GM12878 (cell line): ENCODE data around the gene CAMKK2. TPM values are rescaled to one million over a fixed set of nuclear protein-coding genes. Genes with fewer than 3 reads are reported as not detected.

Experiments used
- ATAC-seq: fragments of 200-7000 bp; cut with Tn5 transposase; 3 replicates; pipeline ENCODE4 v1.9.1; 2020; ENCODE audit warnings: mild to moderate bottlenecking, moderate library complexity
- BruUV-seq: library from RNA; stranded (reverse); fragments of 400-500 nt; replicated peaks from 2 replicates; lab custom pipeline; 2021; lab: Mats Ljungman, UMichigan
- CTCF ChIA-PET: fragments of 300-600 bp; sonication (Branson Sonifier 250); formaldehyde crosslinking; extraction: SDS; loops from one replicate; lab custom pipeline; 2021; ENCODE audit warnings: inconsistent platforms; lab: Yijun Ruan, JAX
- POLR2A ChIA-PET: fragments of 350-600 bp; formaldehyde crosslinking; extraction: SDS; loops from one replicate; lab custom pipeline; 2021; ENCODE audit warnings: inconsistent platforms; lab: Charles Lee
- RAD21 ChIA-PET: fragments of 300-600 bp; sonication (Branson Sonifier 250); formaldehyde crosslinking; loops from one replicate; lab custom pipeline; 2023; ENCODE audit warnings: antibody characterized with exemption; ENCODE audit not compliant: unreplicated experiment; lab: Charles Lee
- SMC1A ChIA-PET: fragments of 300-600 bp; sonication (Branson Sonifier 250); formaldehyde crosslinking; loops from one replicate; lab custom pipeline; 2023; ENCODE audit not compliant: unreplicated experiment, uncharacterized antibody; lab: Charles Lee
- DNase-seq: peaks from one replicate; pipeline ENCODE4 v3.0.0-alpha.2; 2011; ENCODE audit warnings: low read depth, low spot score
- FAIRE-seq: peaks from 3 replicates; lab custom pipeline; 2011; peaks lifted over from hg19 to GRCh38; lab: Jason Lieb, UNC
- H2AFZ ChIP-seq: 2 replicates; pipeline ENCODE4 v1.6.0; 2011; ENCODE audit warnings: low read depth, low read length, control low read depth; ENCODE audit not compliant: control insufficient read depth
- H3K27ac ChIP-seq: 2 replicates; pipeline ENCODE4 v1.5.1; 2011; ENCODE audit warnings: control low read depth; ENCODE audit not compliant: control insufficient read depth, insufficient read depth
- H3K27me3 ChIP-seq, 2 experiments: replicated peaks in 1 of 2; 2 replicates each; pipeline versions ENCODE4 v1.6.0 to v1.6.1; 2011; ENCODE audit warnings: low read length in 1 of 2; ENCODE audit not compliant: control insufficient read depth in 2 of 2, insufficient read depth in 2 of 2
- H3K36me3 ChIP-seq, 2 experiments: 2 replicates each; pipeline ENCODE4 v1.5.1; 2011; ENCODE audit warnings: low read length in 1 of 2; ENCODE audit not compliant: control insufficient read depth in 2 of 2, insufficient read depth in 2 of 2
- H3K4me1 ChIP-seq: 2 replicates; pipeline ENCODE4 v1.6.1; 2011; ENCODE audit warnings: mild to moderate bottlenecking, low read length, moderate library complexity, mixed read lengths; ENCODE audit not compliant: control insufficient read depth, insufficient read depth
- H3K4me2 ChIP-seq: 2 replicates; pipeline ENCODE4 v1.6.0; 2011; ENCODE audit warnings: control low read depth; ENCODE audit not compliant: control insufficient read depth, insufficient read depth
- H3K4me3 ChIP-seq: fragments of 200-600 bp; sonication (generic); 2 replicates; pipeline ENCODE4 v1.5.1; 2016
- H3K79me2 ChIP-seq: 2 replicates; pipeline ENCODE4 v1.6.0; 2011; ENCODE audit warnings: low read length; ENCODE audit not compliant: control insufficient read depth, insufficient read depth
- H3K9ac ChIP-seq: 2 replicates; pipeline ENCODE4 v1.8.0; 2011; ENCODE audit warnings: low read length, control low read depth, mixed read lengths; ENCODE audit not compliant: control insufficient read depth, insufficient read depth
- H3K9me3 ChIP-seq: replicated peaks from 3 replicates; pipeline ENCODE4 v1.5.1; 2011; ENCODE audit warnings: mild to moderate bottlenecking, low read length; ENCODE audit not compliant: control insufficient read depth, insufficient read depth
- H4K20me1 ChIP-seq: 2 replicates; pipeline ENCODE4 v1.6.0; 2011; ENCODE audit not compliant: control insufficient read depth, insufficient read depth
- ATF3 ChIP-seq: IDR thresholded peaks from 2 replicates; pipeline ENCODE4 v1.6.1; 2011; ENCODE audit warnings: low read depth, mild to moderate bottlenecking, low read length, moderate library complexity, borderline replicate concordance; ENCODE audit errors: extremely low read depth
- ATF7 ChIP-seq: fragments of 450-650 bp; IDR thresholded peaks from 2 replicates; pipeline ENCODE4 v1.6.1; 2016; ENCODE audit warnings: low read depth, mild to moderate bottlenecking
- BACH1 ChIP-seq: fragments of 450-650 bp; IDR thresholded peaks from 2 replicates; pipeline ENCODE4 v1.6.1; 2017; ENCODE audit warnings: mild to moderate bottlenecking, borderline replicate concordance
- BCL11A ChIP-seq: IDR thresholded peaks from 2 replicates; pipeline ENCODE4 v1.6.1; 2011; ENCODE audit warnings: low read depth, low read length
- DPF2 ChIP-seq: fragments of 450-650 bp; IDR thresholded peaks from 2 replicates; pipeline ENCODE4 v1.6.1; 2017; ENCODE audit warnings: mild to moderate bottlenecking
- NFIC ChIP-seq: IDR thresholded peaks from 2 replicates; pipeline ENCODE4 v1.6.1; 2012; ENCODE audit warnings: low read depth, mild to moderate bottlenecking, inconsistent platforms, low read length, moderate library complexity
- NFXL1 ChIP-seq: fragments of 450-650 bp; IDR thresholded peaks from 2 replicates; pipeline ENCODE4 v1.6.1; 2017; ENCODE audit warnings: antibody characterized with exemption, mild to moderate bottlenecking, borderline replicate concordance
- RELB ChIP-seq: fragments of 450-650 bp; IDR thresholded peaks from 2 replicates; pipeline ENCODE4 v1.6.1; 2017; ENCODE audit warnings: low read depth, mild to moderate bottlenecking, moderate library complexity
- SP1 ChIP-seq: IDR thresholded peaks from one replicate; pipeline ENCODE4 v1.6.1; 2011; ENCODE audit warnings: low read depth, low read length
- SPI1 ChIP-seq: IDR thresholded peaks from 2 replicates; pipeline ENCODE4 v1.6.1; 2011; ENCODE audit warnings: low read depth, mild to moderate bottlenecking, low read length, moderate library complexity, borderline replicate concordance; ENCODE audit not compliant: insufficient read depth
- ZNF384 ChIP-seq: IDR thresholded peaks from 2 replicates; pipeline ENCODE4 v1.6.1; 2012; ENCODE audit warnings: low read depth, mild to moderate bottlenecking, low read length, improper control_type of control experiment, borderline replicate concordance
- ZNF622 ChIP-seq: fragments of 450-650 bp; IDR thresholded peaks from 2 replicates; pipeline ENCODE4 v1.6.1; 2017; ENCODE audit warnings: mild to moderate bottlenecking, inconsistent platforms
- WGBS: methylation state at CpG from one replicate; pipeline ENCODE4 v1.1.6; 2016; ENCODE audit warnings: low lambda C conversion rate; ENCODE audit not compliant: insufficient replicate concordance, insufficient coverage; ENCODE audit errors: missing lambda C conversion rate; 5-methylcytosine and 5-hydroxymethylcytosine counted together
- in situ Hi-C: fragments of 300-500 bp; cut with MboI; formaldehyde crosslinking; loops from 9 replicates; pipeline ENCODE4 v1.14.3; 2018; ENCODE audit warnings: mixed read lengths
- intact Hi-C: fragments of 100-400 bp; cut with micrococcal nuclease; formaldehyde crosslinking; loops from one replicate; pipeline ENCODE4 v1.14.2; 2022; ENCODE audit not compliant: unreplicated experiment
- polyA plus RNA-seq, 11 experiments: library from polyadenylated mRNA; depleted of rRNA in 4 of 11; unstranded in 6 of 11; stranded (reverse) in 5 of 11; fragments of >200 nt; fragmentation: Nextera tagmentation in 4 of 11; fragmentation: Illumina TruSeq in 1 of 11; extraction: Ambion mirVana in 4 of 11; extraction: Trizol in 1 of 11; gene quantifications; 1 replicate in 1 of 11; 2 replicates in 10 of 11; pipeline versions ENCODE4 v1.2.1 to v1.2.3, GENCODE V29; 2011 to 2016; ENCODE audit warnings: inconsistent platforms in 2 of 11, missing spikeins in 2 of 11, low read depth in 1 of 11
- total RNA-seq, 4 experiments: library from RNA; depleted of rRNA in 3 of 4; stranded (reverse); fragments of >200 nt in 3 of 4; fragmentation: Illumina TruSeq in 1 of 4; extraction: Trizol in 1 of 4; gene quantifications; 2 replicates each; pipeline versions ENCODE4 v1.2.1 to v1.2.3, GENCODE V29; 2013 to 2021
- TF ChIP-seq, protein P1 (sequence below): IDR thresholded peaks from 2 replicates; pipeline ENCODE4 v1.6.1; 2011; ENCODE audit warnings: low read depth, low read length, improper control_type of control experiment, borderline replicate concordance
- TF ChIP-seq, protein P2 (sequence below): fragments of 450-650 bp; IDR thresholded peaks from 2 replicates; pipeline ENCODE4 v1.6.1; 2017; ENCODE audit warnings: mild to moderate bottlenecking, moderate library complexity

CAMKK2 gene
- total and polyA plus RNA-seq, 10 of the 15 experiments (the other 5 are each of a cell fraction or from before 2014, with no cell fraction given), result 5.2 to 40.6 (median 26.6) TPM

DNA sequence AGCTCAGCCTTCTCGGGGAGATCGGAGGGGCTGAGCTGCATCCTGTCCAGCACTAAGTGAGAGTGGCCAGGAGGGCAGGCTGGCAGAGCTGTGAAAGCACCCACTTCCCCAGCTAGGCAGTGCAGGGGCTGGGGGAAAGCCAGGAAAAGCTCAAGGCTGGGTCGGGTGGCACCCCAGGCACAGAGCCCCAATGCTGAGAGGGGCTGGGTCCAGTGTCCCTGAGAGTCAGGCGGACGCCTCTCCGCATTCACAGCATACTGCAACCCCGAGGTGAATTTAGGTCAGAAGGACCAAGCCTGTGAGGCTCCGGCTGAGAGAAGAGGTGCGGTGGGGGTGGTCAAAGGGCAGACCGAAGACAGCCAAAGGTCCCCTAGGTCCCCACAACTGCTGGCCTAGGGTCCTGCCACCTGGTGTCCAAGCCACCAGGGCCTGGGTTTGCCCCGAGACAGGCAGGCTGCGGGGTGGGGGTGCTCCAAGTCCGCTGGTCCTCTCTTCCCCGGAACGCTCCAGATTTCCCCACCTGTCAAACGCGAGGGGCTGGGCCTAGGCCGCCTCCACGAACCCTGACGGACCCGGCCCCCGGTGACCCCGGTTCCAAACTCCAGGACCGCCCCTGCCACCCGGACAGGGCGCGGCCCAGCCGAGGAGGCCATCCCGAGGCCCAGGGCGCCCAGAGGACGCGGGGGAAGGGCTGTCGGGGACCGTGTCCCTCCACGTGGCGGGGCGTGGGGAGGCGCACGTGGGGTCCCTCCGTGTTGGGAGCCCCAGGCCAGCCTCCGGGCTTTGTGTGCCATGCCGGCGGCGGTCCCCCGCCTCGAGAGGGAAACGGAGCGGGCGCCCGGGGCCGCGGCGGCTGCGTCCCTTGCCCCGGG lies 527 bp downstream of the CAMKK2 start:
- in situ Hi-C loops (no loop called here), intact Hi-C loops (loop anchor here (2.0 kb wide), 1 partner anchor 37 kb away; no protein-coding TSS in a partner anchor)
- no peaks in the 10 kb centered on the region for H3K9me3 ChIP-seq
- peaks cover 35% of the 10 kb centered on the region for H3K79me2 ChIP-seq
- POLR2A ChIA-PET, result interaction anchor here (0.6 to 1.9 kb wide), 15 partner anchors 10 to 1368 kb away, joined by 3 to 12 read pairs (median 5); partner anchors contain the start of genes ANAPC5 and P2RX7
- H4K20me1 ChIP-seq, result no peaks in the 10 kb centered on the region; the same call in 1 of the 2 replicates
- CTCF ChIA-PET, result interaction anchor here (0.5 to 1.9 kb wide), 13 partner anchors 10 to 1287 kb away, joined by 3 to 4 read pairs (median 3); partner anchors contain the start of gene ANAPC5
- peak overlapping the region; percentile 90 for H3K4me2 ChIP-seq
- ATAC-seq (peak; percentile 36), DNase-seq (no peak), FAIRE-seq (no peak)
- BruUV-seq, result no TSS peak
- WGBS, result 2% methylated on average over 34 of the region's 55 CpGs
- peaks cover 0 to 2% of the 10 kb centered on the region in 2 experiments; a peak in 1 of 4 replicates for H3K36me3 ChIP-seq
- peak overlapping the region; percentile 74 for H3K27ac ChIP-seq
- RAD21 ChIA-PET, result interaction anchor here (0.6 to 2.8 kb wide), 7 partner anchors 19 to 324 kb away, joined by 3 to 15 read pairs (median 9); no protein-coding TSS in a partner anchor
- peak overlapping the region; percentile 99 for H3K4me3 ChIP-seq
- H3K4me1 ChIP-seq, result peaks cover 19% of the 10 kb centered on the region
- H2AFZ ChIP-seq, result peak overlapping the region; percentile 61
- SMC1A ChIA-PET, result interaction anchor here (0.5 to 2.7 kb wide), 12 partner anchors 10 to 80 kb away, joined by 3 to 20 read pairs (median 3); no protein-coding TSS in a partner anchor
- no peaks in the 10 kb centered on the region for H3K27me3 ChIP-seq
- peak overlapping the region; percentile 86 for H3K9ac ChIP-seq
- TF ChIP-seq ZNF622, result no peak
- TF ChIP-seq, protein P1, sequence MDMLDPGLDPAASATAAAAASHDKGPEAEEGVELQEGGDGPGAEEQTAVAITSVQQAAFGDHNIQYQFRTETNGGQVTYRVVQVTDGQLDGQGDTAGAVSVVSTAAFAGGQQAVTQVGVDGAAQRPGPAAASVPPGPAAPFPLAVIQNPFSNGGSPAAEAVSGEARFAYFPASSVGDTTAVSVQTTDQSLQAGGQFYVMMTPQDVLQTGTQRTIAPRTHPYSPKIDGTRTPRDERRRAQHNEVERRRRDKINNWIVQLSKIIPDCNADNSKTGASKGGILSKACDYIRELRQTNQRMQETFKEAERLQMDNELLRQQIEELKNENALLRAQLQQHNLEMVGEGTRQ, result no peak
- TF ChIP-seq DPF2, result peak; percentile 12; the same call in 1 of the 2 replicates
- no peak for TF ChIP-seq RELB
- TF ChIP-seq, protein P2, sequence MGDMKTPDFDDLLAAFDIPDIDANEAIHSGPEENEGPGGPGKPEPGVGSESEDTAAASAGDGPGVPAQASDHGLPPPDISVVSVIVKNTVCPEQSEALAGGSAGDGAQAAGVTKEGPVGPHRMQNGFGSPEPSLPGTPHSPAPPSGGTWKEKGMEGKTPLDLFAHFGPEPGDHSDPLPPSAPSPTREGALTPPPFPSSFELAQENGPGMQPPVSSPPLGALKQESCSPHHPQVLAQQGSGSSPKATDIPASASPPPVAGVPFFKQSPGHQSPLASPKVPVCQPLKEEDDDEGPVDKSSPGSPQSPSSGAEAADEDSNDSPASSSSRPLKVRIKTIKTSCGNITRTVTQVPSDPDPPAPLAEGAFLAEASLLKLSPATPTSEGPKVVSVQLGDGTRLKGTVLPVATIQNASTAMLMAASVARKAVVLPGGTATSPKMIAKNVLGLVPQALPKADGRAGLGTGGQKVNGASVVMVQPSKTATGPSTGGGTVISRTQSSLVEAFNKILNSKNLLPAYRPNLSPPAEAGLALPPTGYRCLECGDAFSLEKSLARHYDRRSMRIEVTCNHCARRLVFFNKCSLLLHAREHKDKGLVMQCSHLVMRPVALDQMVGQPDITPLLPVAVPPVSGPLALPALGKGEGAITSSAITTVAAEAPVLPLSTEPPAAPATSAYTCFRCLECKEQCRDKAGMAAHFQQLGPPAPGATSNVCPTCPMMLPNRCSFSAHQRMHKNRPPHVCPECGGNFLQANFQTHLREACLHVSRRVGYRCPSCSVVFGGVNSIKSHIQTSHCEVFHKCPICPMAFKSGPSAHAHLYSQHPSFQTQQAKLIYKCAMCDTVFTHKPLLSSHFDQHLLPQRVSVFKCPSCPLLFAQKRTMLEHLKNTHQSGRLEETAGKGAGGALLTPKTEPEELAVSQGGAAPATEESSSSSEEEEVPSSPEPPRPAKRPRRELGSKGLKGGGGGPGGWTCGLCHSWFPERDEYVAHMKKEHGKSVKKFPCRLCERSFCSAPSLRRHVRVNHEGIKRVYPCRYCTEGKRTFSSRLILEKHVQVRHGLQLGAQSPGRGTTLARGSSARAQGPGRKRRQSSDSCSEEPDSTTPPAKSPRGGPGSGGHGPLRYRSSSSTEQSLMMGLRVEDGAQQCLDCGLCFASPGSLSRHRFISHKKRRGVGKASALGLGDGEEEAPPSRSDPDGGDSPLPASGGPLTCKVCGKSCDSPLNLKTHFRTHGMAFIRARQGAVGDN, result peak; percentile 11; the same call in 1 of the 2 replicates
- no peak for TF ChIP-seq ATF7
- no peak for TF ChIP-seq ZNF384
- no peak for TF ChIP-seq NFXL1
- TF ChIP-seq SP1, result no peak
- no peak for TF ChIP-seq NFIC
- no peak for TF ChIP-seq BCL11A
- no peak for TF ChIP-seq ATF3
- no peak for TF ChIP-seq SPI1
- TF ChIP-seq BACH1, result peak; percentile 43; the same call in 1 of the 2 replicates
